ENCODE data around the gene ATP10D. TPM values are rescaled to one million over a fixed set of nuclear protein-coding genes. Genes with fewer than 3 reads are reported as not detected.

ATP10D gene
- 21.0 and 26.4 TPM in 2 replicates for polyA plus RNA-seq

DNA sequence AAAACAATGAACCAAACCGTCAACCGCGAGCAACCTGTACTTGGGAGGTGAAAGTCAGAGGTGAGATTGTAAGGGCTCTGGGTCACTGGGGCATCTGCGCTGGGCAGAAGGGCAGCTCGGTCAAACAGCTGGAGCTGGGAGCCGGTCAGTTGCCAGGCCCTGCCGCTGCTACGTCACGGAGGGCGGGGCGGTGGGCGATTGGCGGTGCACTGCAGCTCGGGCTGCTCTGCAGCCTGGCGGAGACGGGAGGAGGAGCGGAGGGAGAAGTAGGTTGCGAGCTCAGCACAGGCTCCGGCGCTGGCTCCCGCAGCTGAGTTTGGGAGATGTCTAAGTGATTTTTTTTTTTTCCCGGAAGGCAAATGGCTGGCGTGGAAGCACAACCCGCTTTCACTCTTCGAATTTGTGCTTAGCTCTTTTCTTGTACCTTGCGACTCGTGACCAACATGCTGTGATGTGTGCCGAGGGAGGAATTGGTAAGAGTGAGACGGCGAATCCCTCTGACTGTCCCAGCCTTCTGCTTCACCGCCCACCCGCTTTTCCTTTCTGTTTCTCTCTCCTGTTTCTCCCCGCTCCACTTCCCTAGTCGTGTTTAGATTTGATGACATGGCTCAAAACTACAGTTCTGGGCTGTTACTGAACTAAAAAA, at the start of gene ATP10D:
Gene ATP10D, plus strand, starts transcription at position 229 of the 646 bp plus-strand sequence. CDS start 27,266 bp downstream, outside the sequence.

DNA sequence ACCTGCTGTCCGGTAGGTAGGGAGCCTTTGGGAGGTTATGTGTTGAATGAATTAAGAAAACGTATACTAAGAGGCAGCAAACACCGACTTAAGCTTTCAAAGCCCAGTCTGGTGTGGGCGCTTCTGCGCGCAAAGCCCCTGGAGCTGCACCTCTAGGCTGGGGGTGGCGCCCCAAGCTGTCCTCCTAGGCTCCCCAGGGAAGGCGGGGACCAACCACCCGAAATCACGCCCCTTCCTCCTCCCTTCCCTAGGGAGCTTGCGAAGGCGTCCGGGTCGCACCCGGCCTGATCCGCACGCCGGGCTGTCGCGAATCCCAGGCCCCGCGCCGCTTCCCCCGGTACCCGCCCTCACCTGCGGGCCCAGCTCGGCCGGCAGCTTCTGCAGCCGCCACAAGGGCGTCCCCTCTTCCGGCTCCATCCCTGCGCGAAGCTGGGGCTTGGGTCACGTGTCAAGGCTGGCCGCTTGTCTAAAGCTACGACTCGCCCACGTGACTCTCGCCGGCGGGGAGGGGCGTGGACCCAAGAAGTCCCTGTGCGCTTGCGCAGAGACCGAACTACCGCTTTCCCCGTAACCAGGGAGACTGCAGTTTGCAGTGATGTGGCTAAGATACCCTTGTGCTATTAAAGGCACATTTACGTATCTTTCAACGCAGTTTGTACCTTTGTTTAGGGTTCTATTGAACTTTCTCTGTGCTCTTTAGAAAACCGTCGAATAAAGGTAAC, 21.7 kb upstream of the ATP10D start, which contains the start of gene COMMD8:
Gene COMMD8, minus strand, starts transcription at position 468 of the 722 bp plus-strand sequence. Its CDS starts 51 bp downstream, at position 417.

Other genes starting within 250 kb of the ATP10D start
- gene COMMD8, start 21.6 kb upstream of the ATP10D start, polyA plus RNA-seq = 136 and 219 TPM in 2 replicates